KMS-11 (cell line): ENCODE measurements around the gene ID4.

Source experiments
- H2AFZ ChIP-seq: fragments of 200-600 bp; sonication (generic); 2 replicates; pipeline ENCODE4 v1.6.1; 2016; ENCODE audit warnings: antibody characterized with exemption, mixed run types, low read depth
- H3K27ac ChIP-seq: fragments of 200-600 bp; sonication (generic); 2 replicates; pipeline ENCODE4 v1.6.1; 2016; ENCODE audit warnings: mild to moderate bottlenecking, mixed run types
- H3K27me3 ChIP-seq: fragments of 200-600 bp; sonication (generic); 2 replicates; pipeline ENCODE4 v1.6.1; 2017; ENCODE audit warnings: mild to moderate bottlenecking, low read depth, mixed run types, moderate library complexity; ENCODE audit not compliant: insufficient read depth
- H3K36me3 ChIP-seq: fragments of 200-600 bp; sonication (generic); 2 replicates; pipeline ENCODE4 v1.6.1; 2017; ENCODE audit warnings: mild to moderate bottlenecking, mixed run types; ENCODE audit not compliant: insufficient read depth
- H3K4me1 ChIP-seq: fragments of 200-600 bp; sonication (generic); 2 replicates; pipeline ENCODE4 v1.6.1; 2016; ENCODE audit warnings: mild to moderate bottlenecking, low read depth, mixed run types; ENCODE audit not compliant: poor library complexity, severe bottlenecking
- H3K4me2 ChIP-seq: fragments of 200-600 bp; sonication (generic); 2 replicates; pipeline ENCODE4 v1.7.0; 2016; ENCODE audit warnings: mild to moderate bottlenecking, mixed run types
- H3K4me3 ChIP-seq: fragments of 200-600 bp; sonication (generic); IDR thresholded peaks from 2 replicates; pipeline ENCODE4 v1.6.1; 2017; ENCODE audit warnings: low read depth, low read length, mixed read lengths; ENCODE audit not compliant: insufficient read depth
- H3K79me2 ChIP-seq: fragments of 200-600 bp; sonication (generic); 2 replicates; pipeline ENCODE4 v1.6.1; 2016; ENCODE audit warnings: low read depth, mixed run types; ENCODE audit not compliant: insufficient read depth
- H3K9ac ChIP-seq: fragments of 200-600 bp; sonication (generic); 2 replicates; pipeline ENCODE4 v1.6.1; 2016; ENCODE audit warnings: mild to moderate bottlenecking, mixed run types
- H4K20me1 ChIP-seq: fragments of 200-600 bp; sonication (generic); 2 replicates; pipeline ENCODE4 v1.6.1; 2016; ENCODE audit warnings: mild to moderate bottlenecking, mixed run types; ENCODE audit not compliant: insufficient read depth
- CTCF ChIP-seq: fragments of 200-600 bp; sonication (generic); conservative IDR thresholded peaks from 2 replicates; pipeline ENCODE4 v1.6.1; 2017; ENCODE audit warnings: low read depth, mild to moderate bottlenecking, antibody characterized with exemption, low read length, moderate library complexity, mixed read lengths

The ID4 gene

DNA sequence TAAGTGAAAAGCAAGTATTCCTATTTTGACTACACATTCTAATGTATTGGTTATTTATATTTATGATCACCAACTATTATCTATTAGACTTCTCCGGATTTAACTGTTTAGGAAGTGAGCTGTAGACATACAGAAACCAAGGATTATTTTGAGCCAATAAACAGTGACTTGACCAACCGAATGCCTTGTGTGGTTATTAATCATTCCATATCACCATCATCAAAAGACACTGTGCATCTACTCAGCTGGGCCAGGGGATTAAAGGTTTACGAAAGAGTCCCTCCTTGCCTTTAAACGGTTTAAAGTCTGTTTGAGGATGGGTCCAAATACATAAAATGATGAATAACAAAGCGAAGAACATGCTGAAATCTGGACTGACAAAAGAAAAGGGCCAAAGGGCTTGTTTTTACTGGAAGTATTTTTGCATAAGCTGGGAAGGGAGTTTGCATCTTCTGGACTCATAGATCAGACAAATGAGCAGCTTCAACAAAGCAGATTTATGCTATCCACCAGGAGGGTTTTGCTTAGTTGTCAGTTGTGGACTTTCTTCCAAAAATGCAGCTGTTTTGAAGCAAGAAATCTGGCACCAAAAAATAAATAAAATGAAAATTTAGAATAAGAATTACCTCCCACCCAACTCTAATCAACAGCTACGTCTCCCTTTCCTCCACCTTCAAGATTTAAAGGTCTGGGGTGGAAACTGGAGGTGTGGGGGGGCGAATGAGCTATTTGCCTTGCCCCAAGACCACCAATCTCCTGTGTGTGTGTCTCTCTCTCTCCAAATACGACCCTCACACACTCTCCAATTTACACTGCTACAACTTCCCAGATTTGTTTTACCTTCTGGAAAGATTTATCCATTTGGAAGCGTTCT is 33.6 kb upstream of the ID4 start:
- H3K27me3 ChIP-seq, result no peaks in the 10 kb centered on the region
- H3K4me1 ChIP-seq, result peaks cover 16% of the 10 kb centered on the region
- no peaks in the 10 kb centered on the region for H4K20me1 ChIP-seq
- H3K79me2 ChIP-seq, result no peaks in the 10 kb centered on the region
- peak overlapping the region; percentile 10; the same call in 1 of the 2 replicates for H3K9ac ChIP-seq
- no peak for TF ChIP-seq CTCF
- no peaks in the 10 kb centered on the region for H3K36me3 ChIP-seq
- H3K4me2 ChIP-seq, result peak overlapping the region; percentile 98
- peak overlapping the region; percentile 80 for H2AFZ ChIP-seq
- H3K4me3 ChIP-seq, result no peak overlapping the region
- no peak overlapping the region for H3K27ac ChIP-seq

- H3K79me2 ChIP-seq, result no peaks in the 10 kb centered on the region
- H3K27ac ChIP-seq, result no peak overlapping the region
- peak overlapping the region; percentile 80 for H2AFZ ChIP-seq
- no peaks in the 10 kb centered on the region for H4K20me1 ChIP-seq
- H3K9ac ChIP-seq, result peak overlapping the region; percentile 60; the same call in 1 of the 2 replicates
- H3K4me1 ChIP-seq, result peaks cover 16% of the 10 kb centered on the region
- no peak overlapping the region for H3K4me3 ChIP-seq
- peak overlapping the region; percentile 98 for H3K4me2 ChIP-seq
- TF ChIP-seq CTCF, result no peak
- H3K36me3 ChIP-seq, result no peaks in the 10 kb centered on the region
- H3K27me3 ChIP-seq, result no peaks in the 10 kb centered on the region
Measured at GRCh38 chr6:19804205-19805128, 32.7 kb upstream of the ID4 start.

- Histone ChIP-seq H3K4me1 (peaks cover 16% of the 10 kb centered on the region), H3K4me3 (no peak overlapping the region), H3K79me2 (no peaks in the 10 kb centered on the region), H2AFZ (peak overlapping the region; percentile 80), H4K20me1 (no peaks in the 10 kb centered on the region), H3K36me3 (no peaks in the 10 kb centered on the region), H3K9ac (peak overlapping the region; percentile 60; the same call in 1 of the 2 replicates), H3K27me3 (no peaks in the 10 kb centered on the region), H3K4me2 (peak overlapping the region; percentile 98), H3K27ac (no peak overlapping the region)
- no peak for TF ChIP-seq CTCF
Measured at GRCh38 chr6:19805129-19805481, 32.1 kb upstream of the ID4 start.

- H3K27me3 ChIP-seq, result no peaks in the 10 kb centered on the region
- H3K27ac ChIP-seq, result no peak overlapping the region
- no peaks in the 10 kb centered on the region for H3K79me2 ChIP-seq
- H4K20me1 ChIP-seq, result no peaks in the 10 kb centered on the region
- no peak for TF ChIP-seq CTCF
- H3K4me2 ChIP-seq, result no peak overlapping the region
- peaks cover 16% of the 10 kb centered on the region for H3K4me1 ChIP-seq
- H2AFZ ChIP-seq, result no peak overlapping the region
- no peak overlapping the region for H3K4me3 ChIP-seq
- H3K9ac ChIP-seq, result no peak overlapping the region
- no peaks in the 10 kb centered on the region for H3K36me3 ChIP-seq
Measured at GRCh38 chr6:19806971-19807396, 30.2 kb upstream of the ID4 start.
